SK-MEL-5 (cell line): Measurements from ENCODE around the gene PDYN. TPM values are rescaled to one million over a fixed set of nuclear protein-coding genes. Genes with fewer than 3 reads are reported as not detected.
A peak's percentile ranks its signal among the peaks of the same experiment; 100 is the strongest.

Experiments
- DNase-seq: peaks from one replicate; pipeline ENCODE4 v3.0.0-alpha.2; 2016; ENCODE audit warnings: low read depth, low spot score
- in situ Hi-C: cut with HindIII; loops from 2 replicates; pipeline ENCODE4 v1.10.0; 2016; ENCODE audit warnings: low sequenced_read_pairs, high pct_unique_total_duplicates, low pct_unique_long_range_greater_than_20kb
- total RNA-seq: library from RNA; depleted of rRNA; stranded (reverse); fragments of >200 nt; shearing (Covaris generic); gene quantifications from 2 replicates; pipeline ENCODE4 v1.2.3, GENCODE V29; 2014

Gene PDYN
- total RNA-seq, 1 experiment from 2014 or later: not detected

- in situ Hi-C loops: no loop called here
- no peak for DNase-seq
Measured at GRCh38 chr20:1998715-1999114, 4.9 kb upstream of the PDYN start.

- in situ Hi-C loops: no loop called here
- DNase-seq: no peak
Measured at GRCh38 chr20:1998193-1998520, 4.3 kb upstream of the PDYN start.

- no peak for DNase-seq
- in situ Hi-C loops: no loop called here
Measured at GRCh38 chr20:1997483-1998192, 3.8 kb upstream of the PDYN start.

GRCh38 chr20:1995531-1996310 is 1.9 kb upstream of the PDYN start:
- no peak for DNase-seq
- in situ Hi-C loops: no loop called here

- DNase-seq: no peak
- in situ Hi-C loops: no loop called here
Measured at GRCh38 chr20:1994627-1995026, 769 bp upstream of the PDYN start.

GRCh38 chr20:1992359-1993110 is 1.3 kb downstream of the PDYN start:
- DNase-seq: no peak
- in situ Hi-C loops: no loop called here

- in situ Hi-C loops: no loop called here
- DNase-seq: no peak
Measured at GRCh38 chr20:1987826-1988225, 6.0 kb downstream of the PDYN start.

- in situ Hi-C loops: no loop called here
- no peak for DNase-seq
Measured at GRCh38 chr20:1983301-1983700, 10.6 kb downstream of the PDYN start.

- in situ Hi-C loops: no loop called here
- DNase-seq: no peak
Measured at GRCh38 chr20:1982686-1983085, 11.2 kb downstream of the PDYN start.

- DNase-seq: no peak
- in situ Hi-C loops: no loop called here
Measured at GRCh38 chr20:1979106-1979778, 14.6 kb downstream of the PDYN start.

- no peak for DNase-seq
- in situ Hi-C loops: no loop called here
Measured at GRCh38 chr20:1975291-1975690, 18.6 kb downstream of the PDYN start.

- in situ Hi-C loops: no loop called here
Measured at GRCh38 chr20:1973601-1974440, 20.0 kb downstream of the PDYN start.

GRCh38 chr20:1971893-1972586 is 21.8 kb downstream of the PDYN start:
- in situ Hi-C loops: no loop called here
- DNase-seq: no peak

More at GRCh38 chr20:1973601-1974440, 20.0 kb downstream of the PDYN start:
- DNase-seq: no peak

GRCh38 chr20:1968964-1969363 is 24.9 kb downstream of the PDYN start:
- in situ Hi-C loops: no loop called here
- DNase-seq: no peak

GRCh38 chr20:1965520-1966351 is 28.1 kb downstream of the PDYN start:
- peak; percentile 87 for DNase-seq
- in situ Hi-C loops: no loop called here
